ENCODE data around the gene HOXB3.

Gene HOXB3

GRCh38 chr17:48567209-48567608, 22.8 kb downstream of the HOXB3 start:
- DNase-seq, result no peak

GRCh38 chr17:48566717-48567116, 23.3 kb downstream of the HOXB3 start:
- no peak for DNase-seq

GRCh38 chr17:48565925-48566710, 23.9 kb downstream of the HOXB3 start:
- DNase-seq, result no peak

- no peak for DNase-seq
Measured at GRCh38 chr17:48565022-48565554, 25.0 kb downstream of the HOXB3 start.

- no peak for DNase-seq
Measured at GRCh38 chr17:48564188-48565021, 25.6 kb downstream of the HOXB3 start.

GRCh38 chr17:48563867-48564187, 26.2 kb downstream of the HOXB3 start:
- DNase-seq, result no peak

GRCh38 chr17:48563385-48563838, 26.6 kb downstream of the HOXB3 start:
- no peak for DNase-seq

GRCh38 chr17:48562934-48563333, 27.1 kb downstream of the HOXB3 start:
- no peak for DNase-seq

- no peak for DNase-seq
Measured at GRCh38 chr17:48561884-48562810, 27.9 kb downstream of the HOXB3 start.

GRCh38 chr17:48559840-48560817, 29.9 kb downstream of the HOXB3 start:
- DNase-seq, result no peak

GRCh38 chr17:48559122-48559839, 30.8 kb downstream of the HOXB3 start:
- DNase-seq, result no peak

- DNase-seq, result no peak
Measured at GRCh38 chr17:48558831-48559121, 31.3 kb downstream of the HOXB3 start.

GRCh38 chr17:48558057-48558830, 31.8 kb downstream of the HOXB3 start:
- no peak for DNase-seq

GRCh38 chr17:48556576-48557401, 33.3 kb downstream of the HOXB3 start:
- DNase-seq, result no peak

GRCh38 chr17:48556229-48556575, 33.8 kb downstream of the HOXB3 start:
- no peak for DNase-seq

GRCh38 chr17:48555258-48556228, 34.5 kb downstream of the HOXB3 start:
- DNase-seq, result no peak

GRCh38 chr17:48554412-48555257, 35.4 kb downstream of the HOXB3 start:
- no peak for DNase-seq

Measured in stimulated activated CD8-positive, alpha-beta memory T cell treated with anti-CD3 and anti-CD28 coated beads, Interleukin-4, amount 100 ng/mL, for 48 hours (primary cell).